K562 (cell line): ENCODE results near the gene HS3ST5. TPM values are rescaled to one million over a fixed set of nuclear protein-coding genes. Genes with fewer than 3 reads are reported as not detected.

Source experiments
- ATAC-seq: fragments of 200-7000 bp; cut with Tn5 transposase; 3 replicates; pipeline ENCODE4 v1.9.1; 2020; ENCODE audit warnings: moderate library complexity
- BruUV-seq: library from RNA; stranded (reverse); fragments of 400-500 nt; replicated peaks from 2 replicates; lab custom pipeline; 2021; lab: Mats Ljungman, UMichigan
- CTCF ChIA-PET: fragments of 300-600 bp; formaldehyde crosslinking; extraction: SDS; loops from one replicate; lab custom pipeline; 2021; ENCODE audit warnings: low intra/inter-chr PET ratio; lab: Yijun Ruan, JAX
- POLR2A ChIA-PET: fragments of 300-600, 350-650 bp; sonication (Branson Sonifier 250); formaldehyde crosslinking; extraction: SDS; loops from one replicate; lab custom pipeline; 2021; ENCODE audit warnings: antibody characterized with exemption, inconsistent platforms; lab: Yijun Ruan, JAX
- DNase-seq, 4 experiments: peaks; one replicate each; pipeline versions ENCODE4 v3.0.0 to v3.0.0-alpha.2; 2011 to 2018; ENCODE audit warnings: low spot score in 3 of 4, mixed read lengths in 3 of 4; ENCODE audit errors: extremely low read depth in 1 of 4
- FAIRE-seq: peaks from 2 replicates; lab custom pipeline; 2011; peaks lifted over from hg19 to GRCh38; lab: Jason Lieb, UNC
- H2AFZ ChIP-seq: 2 replicates; pipeline ENCODE4 v1.6.0; 2011; ENCODE audit warnings: low read depth, low read length, control low read depth, inconsistent platforms
- H3K27ac ChIP-seq: fragments of 200-600 bp; 3 replicates; pipeline ENCODE4 v1.8.0; 2011; ENCODE audit warnings: low read depth, mild to moderate bottlenecking, control low read depth, inconsistent platforms, low read length, moderate library complexity, mixed read lengths; ENCODE audit errors: extremely low read depth
- H3K27me3 ChIP-seq, 2 experiments: fragments of 300-600 bp in 1 of 2; 2 replicates in 1 of 2; 3 replicates in 1 of 2; pipeline versions ENCODE4 v1.6.0 to v1.8.0; 2011; ENCODE audit warnings: inconsistent platforms in 2 of 2, low read length in 2 of 2, mild to moderate bottlenecking in 1 of 2, mixed read lengths in 1 of 2, moderate library complexity in 1 of 2; ENCODE audit not compliant: control insufficient read depth in 2 of 2, insufficient read depth in 2 of 2
- H3K36me3 ChIP-seq: fragments of 300-600 bp; 3 replicates; pipeline ENCODE4 v1.8.0; 2011; ENCODE audit warnings: mild to moderate bottlenecking, low read length, inconsistent platforms; ENCODE audit not compliant: control insufficient read depth, insufficient read depth
- H3K4me1 ChIP-seq, 2 experiments: fragments of 200-600 bp in 1 of 2; replicated peaks in 1 of 2; 2 replicates in 1 of 2; 3 replicates in 1 of 2; pipeline versions ENCODE4 v1.5.1 to v1.8.0; 2011; ENCODE audit warnings: inconsistent platforms in 2 of 2, low read length in 2 of 2, mild to moderate bottlenecking in 1 of 2, mixed read lengths in 1 of 2, moderate library complexity in 1 of 2; ENCODE audit not compliant: control insufficient read depth in 2 of 2, insufficient read depth in 2 of 2
- H3K4me2 ChIP-seq: 2 replicates; pipeline ENCODE4 v1.6.1; 2011; ENCODE audit warnings: low read length, control low read depth, inconsistent platforms, mixed read lengths; ENCODE audit not compliant: insufficient read depth
- H3K4me3 ChIP-seq: fragments of 200-600 bp; sonication (generic), shearing (Covaris generic); 2 replicates; pipeline ENCODE4 v1.5.1; 2016; ENCODE audit warnings: control low read depth, inconsistent platforms
- H3K79me2 ChIP-seq: fragments of 200-600 bp; 3 replicates; pipeline ENCODE4 v1.8.0; 2011; ENCODE audit warnings: low read length, inconsistent platforms; ENCODE audit not compliant: control insufficient read depth, insufficient read depth
- H3K9ac ChIP-seq, 2 experiments: 2 replicates each; pipeline versions ENCODE4 v1.6.0 to v1.6.1; 2011; ENCODE audit warnings: low read depth in 2 of 2, low read length in 2 of 2, control low read depth in 1 of 2, inconsistent platforms in 1 of 2, mild to moderate bottlenecking in 1 of 2, mixed read lengths in 1 of 2; ENCODE audit not compliant: insufficient read depth in 1 of 2
- H3K9me1 ChIP-seq: one replicate; pipeline ENCODE4 v1.6.0; 2011; ENCODE audit warnings: inconsistent platforms, mild to moderate bottlenecking, low read length, moderate library complexity; ENCODE audit not compliant: control insufficient read depth, insufficient read depth
- H3K9me3 ChIP-seq: replicated peaks from 2 replicates; pipeline ENCODE4 v1.5.1; 2011; ENCODE audit warnings: low read depth, low read length, inconsistent platforms; ENCODE audit not compliant: control insufficient read depth, insufficient read depth
- H4K20me1 ChIP-seq: replicated peaks from 2 replicates; pipeline ENCODE4 v1.6.1; 2011; ENCODE audit warnings: low read length, inconsistent platforms, mixed read lengths; ENCODE audit not compliant: control insufficient read depth, insufficient read depth
- PHTF2 ChIP-seq: fragments of 250-450 bp; sonication (Bioruptor Pico); IDR thresholded peaks from 2 replicates; pipeline ENCODE4 v1.5.0; 2021; ENCODE audit warnings: mild to moderate bottlenecking
- TAL1 ChIP-seq: fragments of 450-650 bp; IDR thresholded peaks from 2 replicates; pipeline ENCODE4 v1.6.1; 2016; ENCODE audit warnings: mild to moderate bottlenecking
- ZBTB11 ChIP-seq, 3 experiments: fragments of 200-800 bp in 1 of 3; fragments of 250-450 bp in 1 of 3; fragments of 450-650 bp in 1 of 3; sonication (Bioruptor Pico) in 1 of 3; sonication (Bioruptor generic) in 1 of 3; formaldehyde crosslinking in 1 of 3; IDR thresholded peaks; 2 replicates each; pipeline versions ENCODE4 v1.6.1 to v1.8.0; 2016 to 2022; ENCODE audit warnings: mild to moderate bottlenecking in 2 of 3, missing genetic modification characterization in 2 of 3, missing compliant biosample characterization in 1 of 3, moderate library complexity in 1 of 3
- ZNF175 ChIP-seq: fragments of 200-800 bp; sonication (Bioruptor generic); IDR thresholded peaks from 2 replicates; pipeline ENCODE4 v1.6.1; 2016; ENCODE audit warnings: low read depth, mild to moderate bottlenecking, missing genetic modification characterization, missing compliant biosample characterization
- WGBS: fragments of 100-300 bp; shearing (Covaris generic); methylation state at CpG from one replicate; pipeline ENCODE4 v1.1.6; 2016; ENCODE audit warnings: low coverage, mixed read lengths; ENCODE audit not compliant: insufficient coverage; ENCODE audit errors: missing lambda C conversion rate; 5-methylcytosine and 5-hydroxymethylcytosine counted together
- in situ Hi-C: fragments of 300-500 bp; cut with MboI; formaldehyde crosslinking; loops from 4 replicates; pipeline ENCODE4 v1.15.0; 2018; ENCODE audit warnings: inconsistent platforms, mixed read lengths
- intact Hi-C: fragments of 100-400 bp; cut with micrococcal nuclease; formaldehyde crosslinking; loops from 2 replicates; pipeline ENCODE4 v1.14.2; 2022
- polyA plus RNA-seq, 8 experiments: library from polyadenylated mRNA; depleted of rRNA in 4 of 8; stranded (reverse) in 5 of 8; unstranded in 3 of 8; fragments of >200 nt; fragmentation: Nextera tagmentation in 2 of 8; fragmentation: Illumina TruSeq in 1 of 8; extraction: Ambion mirVana in 2 of 8; extraction: Trizol in 1 of 8; gene quantifications; 2 replicates each; pipeline versions ENCODE4 v1.2.1 to v1.2.3, GENCODE V29; 2011 to 2014; ENCODE audit warnings: inconsistent platforms in 1 of 8, missing spikeins in 1 of 8
- total RNA-seq, 7 experiments: library from RNA; depleted of rRNA in 6 of 7; stranded (reverse); fragments of >200 nt in 6 of 7; fragmentation: Illumina TruSeq in 2 of 7; extraction: Trizol in 2 of 7; gene quantifications; 2 replicates each; pipeline versions ENCODE4 v1.2.1 to v1.2.3, GENCODE V29; 2011 to 2021; ENCODE audit warnings: low replicate concordance in 1 of 7

Gene HS3ST5
- total and polyA plus RNA-seq, 9 of the 15 experiments (the other 6 are each of a cell fraction or from before 2014, with no cell fraction given) = not detected

- CTCF ChIA-PET = no interaction called here
- DNase-seq (no peak), ATAC-seq (no peak), FAIRE-seq (no peak)
- intact Hi-C loops (no loop called here), in situ Hi-C loops (no loop called here)
- TF ChIP-seq PHTF2 (CRISPR knock-in tag) (no peak), TAL1 (no peak), ZNF175 (CRISPR knock-in tag) (no peak), ZBTB11 (CRISPR knock-in tag; IDR thresholded peaks at IDR 0.05) (no peak)
- Histone ChIP-seq H3K79me2 (no peaks in the 10 kb centered on the region), H3K36me3 (no peaks in the 10 kb centered on the region), H3K27ac (no peak overlapping the region), H3K4me2 (no peak overlapping the region), H3K4me3 (no peak overlapping the region), H3K9ac (no peak overlapping the region), H3K9me1 (no peaks in the 10 kb centered on the region), H4K20me1 (no peaks in the 10 kb centered on the region), H3K27me3 (no peaks in the 10 kb centered on the region), H3K4me1 (no peaks in the 10 kb centered on the region), H3K9me3 (no peaks in the 10 kb centered on the region), H2AFZ (no peak overlapping the region)
- BruUV-seq = no TSS peak
- 0% methylated on average over 4 of the region's 4 CpGs for WGBS
- POLR2A ChIA-PET = no interaction called here
Measured at GRCh38 chr6:114187563-114187962, 155.3 kb downstream of the HS3ST5 start.
